AG09319 (cell line): ENCODE data around the gene NOM1.

ENCODE experiments used
- DNase-seq: peaks from one replicate; pipeline ENCODE4 v3.0.0-alpha.2; 2010; ENCODE audit warnings: low read depth; ENCODE audit errors: extremely low read depth
- CTCF ChIP-seq: IDR thresholded peaks from 2 replicates; pipeline ENCODE4 v1.5.1; 2011; ENCODE audit warnings: low read depth, mild to moderate bottlenecking, inconsistent platforms, low read length, moderate library complexity

The NOM1 gene

DNA sequence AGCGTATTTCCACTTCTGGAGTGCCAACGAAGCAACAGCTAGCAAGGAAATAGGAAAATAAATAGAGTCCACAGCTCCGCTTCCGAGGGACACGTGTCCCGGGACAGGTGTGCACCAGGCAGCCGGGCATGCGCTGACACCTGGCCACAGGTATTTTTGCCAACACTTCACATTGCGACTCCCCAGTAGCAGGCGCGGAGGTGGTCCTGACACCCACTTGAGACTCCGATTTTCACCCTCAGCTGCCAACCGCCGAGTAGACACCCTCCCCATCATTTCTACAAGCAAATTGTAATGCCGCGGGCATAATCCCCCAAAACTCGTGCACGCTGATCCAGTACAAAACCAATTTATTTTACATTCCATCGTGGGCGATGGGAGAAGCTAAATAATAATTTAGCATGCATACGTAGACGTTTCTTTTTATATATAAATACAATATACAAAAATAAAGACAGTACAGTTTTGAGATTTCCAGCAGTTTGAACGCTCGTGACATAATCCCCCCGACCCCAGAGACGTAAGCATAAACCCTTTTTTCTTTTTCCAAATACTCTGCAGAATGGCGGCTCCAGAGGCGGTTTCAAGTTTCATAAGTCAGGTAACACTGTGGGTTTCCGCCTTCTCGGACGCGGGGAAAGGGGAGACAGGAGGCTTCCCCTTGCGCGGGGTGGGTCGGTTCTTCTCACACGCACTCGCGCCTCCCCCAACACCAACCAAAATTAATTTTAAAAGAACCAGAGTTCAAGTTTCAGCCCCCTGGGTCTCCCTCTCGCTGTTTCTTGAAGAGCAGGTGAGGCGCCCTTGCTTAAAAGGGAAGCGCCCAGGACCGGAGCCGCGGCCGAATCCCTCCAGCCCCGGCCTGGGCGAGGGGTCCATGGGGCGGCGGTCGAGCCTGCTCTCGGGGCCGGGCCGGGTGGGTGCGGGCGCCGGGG is 55.3 kb downstream of the NOM1 start:
- DNase-seq, result no peak

GRCh38 chr7:157005456-157006204 is 56.1 kb downstream of the NOM1 start:
- DNase-seq, result no peak
- TF ChIP-seq CTCF, result no peak

More for the DNA sequence above, 55.3 kb downstream of the NOM1 start:
- no peak for TF ChIP-seq CTCF

- no peak for TF ChIP-seq CTCF
- no peak for DNase-seq
Measured at GRCh38 chr7:157006205-157006747, 56.8 kb downstream of the NOM1 start.

DNA sequence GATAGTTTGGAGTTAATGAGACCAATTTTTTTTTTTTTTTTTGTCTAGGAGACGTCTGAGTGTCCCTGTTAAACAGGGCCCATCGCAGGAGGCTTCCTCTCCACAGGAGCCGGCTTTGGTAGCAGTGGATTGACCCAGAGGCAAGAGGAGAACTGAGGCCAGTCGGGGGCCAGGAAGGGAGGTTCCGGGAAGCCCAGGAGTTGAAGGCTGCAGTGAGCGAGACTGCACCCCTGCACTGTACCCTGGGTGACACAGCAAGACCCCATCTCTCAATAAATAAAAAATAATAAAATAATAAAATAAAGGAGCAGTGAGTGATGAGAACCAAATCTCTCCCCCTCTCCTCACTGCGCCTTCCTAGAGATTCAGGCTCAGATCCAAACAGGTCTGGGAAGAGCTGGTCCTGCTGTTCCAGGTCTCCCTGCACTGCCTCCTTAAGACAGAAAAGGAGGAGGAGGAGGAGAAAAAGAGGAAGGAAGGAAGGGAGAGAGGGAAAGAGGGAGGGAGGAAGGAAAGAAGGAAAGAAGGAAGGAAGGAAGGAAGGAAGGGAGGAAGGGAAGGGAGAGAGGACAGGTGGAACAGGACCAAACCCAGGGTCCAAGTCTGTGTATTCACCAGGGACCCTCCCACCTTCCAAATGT is 57.4 kb downstream of the NOM1 start:
- no peak for TF ChIP-seq CTCF
- no peak for DNase-seq

DNA sequence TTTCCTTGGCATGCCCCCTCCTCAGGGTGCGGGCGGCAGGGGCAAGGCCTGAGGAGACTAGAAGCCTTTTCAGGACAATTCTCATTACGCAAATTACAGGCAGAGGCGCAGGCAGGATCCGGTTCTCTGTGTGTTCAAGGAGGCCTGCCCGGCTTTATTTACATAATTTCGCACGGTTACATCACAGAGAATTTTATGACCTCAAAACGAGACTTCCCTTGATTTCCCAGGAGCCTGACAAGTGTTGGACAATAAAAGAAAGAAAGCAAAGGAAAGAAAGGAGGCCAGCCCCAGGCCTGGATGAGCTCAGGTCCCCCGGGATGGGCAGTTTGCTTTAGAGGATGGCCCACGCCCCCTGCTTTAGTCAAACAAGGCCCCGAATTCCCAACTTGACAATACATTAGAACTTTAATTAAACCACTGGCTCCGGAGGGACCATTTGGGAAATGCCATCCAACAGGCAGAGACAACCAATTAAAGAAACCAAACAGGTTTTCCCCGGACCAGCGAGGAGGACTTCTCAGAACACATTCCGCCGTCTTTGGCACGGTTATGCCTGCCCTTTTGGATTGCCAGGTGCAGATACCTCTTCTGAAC is 58.1 kb downstream of the NOM1 start:
- TF ChIP-seq CTCF, result no peak
- no peak for DNase-seq

DNA sequence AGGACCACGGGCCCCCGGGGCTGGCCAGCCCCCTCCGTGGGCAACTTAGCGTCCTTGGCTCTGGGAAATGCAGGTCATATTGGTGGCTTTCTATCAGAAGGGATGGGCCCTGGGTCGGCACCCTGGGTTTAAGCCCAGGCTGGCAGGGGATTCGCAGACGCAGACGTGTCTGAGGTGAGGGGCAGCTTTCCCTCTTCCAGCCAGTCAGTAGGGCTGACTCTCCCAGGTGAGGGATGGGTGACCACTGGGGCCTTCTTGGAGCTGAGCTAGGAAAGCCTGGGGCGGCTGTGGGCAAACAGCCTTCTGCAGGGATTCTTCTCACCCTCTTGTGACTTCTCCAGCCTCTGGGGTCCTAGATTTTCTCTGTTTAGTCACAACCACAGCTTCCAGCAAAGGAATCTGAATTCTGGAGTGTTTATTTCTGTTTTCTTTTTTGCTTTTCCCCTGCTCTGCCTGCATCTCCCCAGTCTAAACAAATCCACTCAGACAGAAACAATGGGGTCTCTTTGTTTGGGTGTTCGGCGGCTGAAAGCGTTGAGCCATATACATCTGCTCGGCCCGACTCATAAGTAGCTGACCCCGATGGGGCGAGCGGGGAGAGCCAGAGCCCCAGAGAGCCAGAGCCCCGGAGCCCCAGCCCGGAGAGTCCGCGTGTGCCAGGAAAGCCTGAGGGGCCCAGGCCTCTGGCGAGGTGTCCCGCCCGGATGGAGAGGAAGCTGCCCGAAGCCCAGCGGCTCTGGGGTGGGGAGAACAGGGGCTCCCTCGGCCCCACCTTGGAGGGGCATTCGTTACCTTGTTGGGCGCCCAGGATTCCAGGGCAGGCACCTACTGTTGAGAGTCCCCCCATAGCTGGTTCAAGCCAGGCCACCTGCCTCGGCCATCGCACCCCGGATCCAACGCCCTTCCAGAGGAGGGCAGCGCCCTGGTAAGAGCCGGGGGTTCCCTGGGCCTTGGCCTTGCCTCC is 59.0 kb downstream of the NOM1 start:
- no peak for DNase-seq
- TF ChIP-seq CTCF, result no peak
